Kidney (tissue), 14 donors: ENCODE data around the gene TCF19. TPM values are rescaled to one million over a fixed set of nuclear protein-coding genes. Genes with fewer than 3 reads are reported as not detected.

ENCODE experiments used
- DNase-seq, 5 donors: peaks; one replicate each; pipeline ENCODE4 v3.0.0-alpha.2; 2013 to 2020
- FAIRE-seq: peaks from 2 replicates; lab custom pipeline; 2012; peaks lifted over from hg19 to GRCh38; lab: Jason Lieb, UNC
- H3K27ac ChIP-seq, 2 donors: one replicate each; pipeline ENCODE4 v1.7.0; 2013; ENCODE audit warnings: low read depth in 2 of 2, low read length in 2 of 2, inconsistent platforms in 1 of 2
- H3K27me3 ChIP-seq: one replicate; pipeline ENCODE4 v1.7.1; 2013; ENCODE audit warnings: low read length, inconsistent platforms; ENCODE audit not compliant: control insufficient read depth, insufficient read depth
- H3K36me3 ChIP-seq, 3 donors: one replicate each; pipeline versions ENCODE4 v1.7.0 to v1.7.1; 2013; ENCODE audit warnings: low read length in 3 of 3, control low read depth in 1 of 3, inconsistent platforms in 1 of 3; ENCODE audit not compliant: insufficient read depth in 3 of 3, control insufficient read depth in 2 of 3
- H3K4me1 ChIP-seq, 3 donors: one replicate each; pipeline versions ENCODE4 v1.7.0 to v1.7.1; 2013; ENCODE audit warnings: low read length in 3 of 3, inconsistent platforms in 1 of 3, low read depth in 1 of 3; ENCODE audit not compliant: control insufficient read depth in 2 of 3, insufficient read depth in 2 of 3
- H3K4me3 ChIP-seq, 3 donors: one replicate each; pipeline versions ENCODE4 v1.7.0 to v1.8.1; 2013; ENCODE audit warnings: low read length in 3 of 3, control low read depth in 1 of 3, inconsistent platforms in 1 of 3
- H3K9ac ChIP-seq, 3 donors: one replicate each; pipeline versions ENCODE4 v1.7.0 to v1.7.1; 2013; ENCODE audit warnings: low read length in 3 of 3, control low read depth in 1 of 3, inconsistent platforms in 1 of 3
- H3K9me3 ChIP-seq, 3 donors: one replicate each; pipeline versions ENCODE4 v1.7.0 to v1.7.1; 2013; ENCODE audit warnings: low read length in 3 of 3, control low read depth in 1 of 3, inconsistent platforms in 1 of 3; ENCODE audit not compliant: control insufficient read depth in 2 of 3, insufficient read depth in 1 of 3
- intact Hi-C: fragments of 100-400 bp; cut with DNase I; formaldehyde crosslinking; loops from one replicate; pipeline ENCODE4 v1.11.1; 2022
- polyA plus RNA-seq: library from polyadenylated mRNA; stranded (reverse); fragments of 350-450 nt; fragmentation: Illumina TruSeq; extraction: RNeasy Lipid Tissue Mini Kit (QIAGEN cat#74804); gene quantifications from one replicate; pipeline ENCODE4 v1.2.3, GENCODE V29; 2014; ENCODE audit warnings: low read depth, low replicate concordance; ENCODE audit not compliant: insufficient read depth
- total RNA-seq: library from RNA; stranded (reverse); fragmentation: NEBNext Ultra II Directional; extraction: Animal tissue kit (Norgen Biotek cat#: 25700); gene quantifications from one replicate; pipeline ENCODE4 v1.2.1, GENCODE V29; 2021
- TF ChIP-seq, protein P1 (sequence below): IDR thresholded peaks from 3 replicates; pipeline ENCODE4 v1.5.1; 2012; ENCODE audit warnings: mild to moderate bottlenecking, moderate library complexity, borderline replicate concordance; ENCODE audit not compliant: insufficient read depth; ENCODE audit errors: extremely low read depth
- donor health status: control.
- donor health status: control.
- donor health status: control.
- donor health status: control.
- donor health status: control.
- donor health status: DM: yes; HTN: yes; CAD: no.
- donor health status: Normal renal cell carcinoma (clear cell type).

Gene TCF19
- total and polyA plus RNA-seq, 2 donors from 2014 or later, result 5.1 to 7.1 TPM

DNA sequence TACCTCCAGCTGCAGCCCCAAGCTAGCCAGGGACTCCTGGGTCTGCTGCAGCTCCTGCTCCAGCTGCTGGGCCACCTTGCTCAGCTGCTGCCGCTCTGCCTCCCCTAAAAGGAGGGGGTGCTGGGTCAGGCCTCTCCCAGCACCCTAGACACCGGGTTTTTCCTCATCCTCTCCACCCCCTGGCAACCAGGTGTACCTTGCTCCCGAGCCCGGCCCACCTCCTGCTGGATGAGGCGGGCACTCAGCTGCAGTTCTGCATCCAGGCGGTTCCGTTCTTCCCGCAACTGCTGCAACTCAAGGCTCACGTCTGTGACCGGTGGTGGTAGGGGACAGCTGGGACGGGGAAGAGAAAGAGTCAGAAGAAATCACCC, 13.4 kb upstream of the TCF19 start:
- FAIRE-seq (no peak), DNase-seq (no peak)
- Histone ChIP-seq H3K36me3 (peaks cover 0 to 3% (median 2%) of the 10 kb centered on the region in 3 donors), H3K27ac (no peak overlapping the region), H3K27me3 (no peaks in the 10 kb centered on the region), H3K9me3 (no peaks in the 10 kb centered on the region), H3K9ac (no peak overlapping the region), H3K4me1 (no peaks in the 10 kb centered on the region), H3K4me3 (no peak overlapping the region)
- TF ChIP-seq, protein P1, sequence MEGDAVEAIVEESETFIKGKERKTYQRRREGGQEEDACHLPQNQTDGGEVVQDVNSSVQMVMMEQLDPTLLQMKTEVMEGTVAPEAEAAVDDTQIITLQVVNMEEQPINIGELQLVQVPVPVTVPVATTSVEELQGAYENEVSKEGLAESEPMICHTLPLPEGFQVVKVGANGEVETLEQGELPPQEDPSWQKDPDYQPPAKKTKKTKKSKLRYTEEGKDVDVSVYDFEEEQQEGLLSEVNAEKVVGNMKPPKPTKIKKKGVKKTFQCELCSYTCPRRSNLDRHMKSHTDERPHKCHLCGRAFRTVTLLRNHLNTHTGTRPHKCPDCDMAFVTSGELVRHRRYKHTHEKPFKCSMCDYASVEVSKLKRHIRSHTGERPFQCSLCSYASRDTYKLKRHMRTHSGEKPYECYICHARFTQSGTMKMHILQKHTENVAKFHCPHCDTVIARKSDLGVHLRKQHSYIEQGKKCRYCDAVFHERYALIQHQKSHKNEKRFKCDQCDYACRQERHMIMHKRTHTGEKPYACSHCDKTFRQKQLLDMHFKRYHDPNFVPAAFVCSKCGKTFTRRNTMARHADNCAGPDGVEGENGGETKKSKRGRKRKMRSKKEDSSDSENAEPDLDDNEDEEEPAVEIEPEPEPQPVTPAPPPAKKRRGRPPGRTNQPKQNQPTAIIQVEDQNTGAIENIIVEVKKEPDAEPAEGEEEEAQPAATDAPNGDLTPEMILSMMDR, result no peak
- intact Hi-C loops, result no loop called here

DNA sequence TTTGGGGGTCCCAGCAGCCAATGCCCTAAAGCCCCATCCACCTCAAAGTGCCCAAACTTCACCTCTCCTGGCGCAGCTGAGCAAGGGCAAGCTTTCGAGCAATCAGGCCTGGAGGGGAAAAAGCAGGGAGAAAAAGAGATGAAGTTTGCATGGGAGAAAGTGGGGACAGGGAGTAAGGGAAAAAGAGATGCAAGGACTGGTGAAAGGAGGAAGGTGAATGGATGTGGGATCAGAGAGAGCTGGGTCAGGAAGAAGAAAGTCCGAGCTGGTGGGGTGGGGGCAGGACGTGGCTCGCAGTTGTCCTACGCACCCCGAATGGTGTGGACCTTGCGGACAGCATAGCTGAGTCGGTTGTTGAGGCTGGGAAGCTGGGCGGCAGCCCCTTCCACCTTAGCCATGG, 13.0 kb upstream of the TCF19 start:
- H3K4me1 ChIP-seq, result no peaks in the 10 kb centered on the region
- H3K9me3 ChIP-seq, result no peaks in the 10 kb centered on the region
- H3K36me3 ChIP-seq, result peaks cover 0 to 3% (median 2%) of the 10 kb centered on the region in 3 donors
- TF ChIP-seq, protein P1, result no peak
- no peak overlapping the region for H3K9ac ChIP-seq
- H3K27me3 ChIP-seq, result no peaks in the 10 kb centered on the region
- no peak overlapping the region for H3K4me3 ChIP-seq
- intact Hi-C loops, result no loop called here
- FAIRE-seq (no peak), DNase-seq (no peak)
- H3K27ac ChIP-seq, result no peak overlapping the region

DNA sequence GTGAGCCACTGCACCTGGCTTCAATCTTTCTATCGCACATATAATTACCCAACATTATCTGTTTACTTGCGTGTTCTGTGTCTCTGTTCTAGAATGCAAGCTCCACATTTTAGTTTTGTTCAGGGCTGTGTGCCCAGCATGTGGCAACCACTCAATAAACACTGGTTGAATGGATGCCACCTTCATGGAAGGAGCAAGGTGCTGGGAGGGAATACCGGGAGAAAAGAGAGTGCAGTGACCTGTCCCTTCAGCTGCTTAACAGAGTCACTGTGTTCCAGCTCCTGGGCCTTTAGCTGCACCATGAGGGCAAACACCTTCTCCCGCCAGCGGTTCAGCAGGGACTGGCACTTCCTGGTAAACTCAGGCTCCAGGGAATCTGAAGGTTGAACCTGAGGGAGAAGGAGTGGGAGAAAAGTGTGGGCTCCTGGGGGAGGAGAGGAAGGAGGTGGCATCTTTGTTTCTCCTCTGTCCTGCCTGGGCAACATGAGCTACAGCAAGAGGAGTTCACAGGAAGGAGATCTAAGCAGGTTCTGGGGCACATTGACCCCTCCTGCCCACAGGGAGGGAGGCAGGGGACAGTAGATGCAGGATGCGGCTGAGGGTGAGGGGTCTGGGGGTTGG, 8.5 kb upstream of the TCF19 start:
- Histone ChIP-seq H3K27ac (no peak overlapping the region), H3K9ac (no peak overlapping the region)
- intact Hi-C loops, result no loop called here

More for the DNA sequence above, 8.5 kb upstream of the TCF19 start:
- H3K4me3 ChIP-seq, result no peak overlapping the region
- H3K36me3 ChIP-seq, result no peaks in the 10 kb centered on the region
- TF ChIP-seq, protein P1, result no peak
- no peaks in the 10 kb centered on the region for H3K4me1 ChIP-seq
- no peaks in the 10 kb centered on the region for H3K27me3 ChIP-seq
- no peaks in the 10 kb centered on the region for H3K9me3 ChIP-seq
- DNase-seq (peak in 2 of 5 donors; percentile 23 to 31), FAIRE-seq (no peak)
